NT2/D1 (cell line): ENCODE measurements around the gene DCP1B.

Experiments used
- DNase-seq: peaks from one replicate; pipeline ENCODE4 v3.0.0-alpha.2; 2011; ENCODE audit warnings: low read depth, low spot score
- H3K27me3 ChIP-seq: 2 replicates; pipeline ENCODE4 v1.6.0; 2011; ENCODE audit warnings: mild to moderate bottlenecking; ENCODE audit not compliant: insufficient read length, insufficient read depth
- H3K36me3 ChIP-seq: 2 replicates; pipeline ENCODE4 v1.6.1; 2011; ENCODE audit warnings: mild to moderate bottlenecking, low read length, mixed read lengths; ENCODE audit not compliant: insufficient read depth, insufficient read length
- H3K4me1 ChIP-seq: 2 replicates; pipeline ENCODE4 v1.5.1; 2011; ENCODE audit not compliant: insufficient read depth, insufficient read length
- H3K4me3 ChIP-seq: 2 replicates; pipeline ENCODE4 v1.5.1; 2011; ENCODE audit warnings: low read depth; ENCODE audit not compliant: insufficient read length
- H3K9ac ChIP-seq: 2 replicates; pipeline ENCODE4 v1.6.0; 2011; ENCODE audit warnings: low read depth; ENCODE audit not compliant: insufficient read length
- H3K9me3 ChIP-seq: 2 replicates; pipeline ENCODE4 v1.5.1; 2011; ENCODE audit warnings: mild to moderate bottlenecking, low read length; ENCODE audit not compliant: insufficient read depth
- SUZ12 ChIP-seq: IDR thresholded peaks from 2 replicates; pipeline ENCODE4 v1.6.1; 2011; ENCODE audit not compliant: insufficient read length, insufficient read depth; ENCODE audit errors: extremely low read depth
- YY1 ChIP-seq: IDR thresholded peaks from 2 replicates; pipeline ENCODE4 v1.6.1; 2011; ENCODE audit not compliant: insufficient read length, insufficient read depth
- ZNF274 ChIP-seq: IDR thresholded peaks from 2 replicates; pipeline ENCODE4 v1.6.1; 2011; ENCODE audit warnings: mild to moderate bottlenecking, low read depth, low read length

DCP1B gene

GRCh38 chr12:2003676-2004112, 563 bp downstream of the DCP1B start:
- Histone ChIP-seq H3K4me3 (peak overlapping the region; percentile 99), H3K4me1 (no peaks in the 10 kb centered on the region), H3K9me3 (no peaks in the 10 kb centered on the region), H3K27me3 (no peaks in the 10 kb centered on the region), H3K36me3 (peaks cover 3% of the 10 kb centered on the region), H3K9ac (peak overlapping the region; percentile 100)
- no peak for DNase-seq
- TF ChIP-seq SUZ12: no peak
- TF ChIP-seq ZNF274: no peak
- TF ChIP-seq YY1: no peak

- no peak overlapping the region for H3K9ac ChIP-seq
- DNase-seq: no peak
- H3K27me3 ChIP-seq: no peaks in the 10 kb centered on the region
- peaks cover 5% of the 10 kb centered on the region for H3K4me1 ChIP-seq
- no peaks in the 10 kb centered on the region for H3K9me3 ChIP-seq
- peaks cover 60% of the 10 kb centered on the region for H3K36me3 ChIP-seq
- TF ChIP-seq SUZ12 (no peak), YY1 (no peak), ZNF274 (no peak)
- H3K4me3 ChIP-seq: no peak overlapping the region
These were observed 8.9 kb downstream of the DCP1B start for GRCh38 chr12:1995205-1995896.

GRCh38 chr12:1994429-1995143, 9.7 kb downstream of the DCP1B start:
- no peak overlapping the region for H3K9ac ChIP-seq
- DNase-seq: peak; percentile 84
- TF ChIP-seq SUZ12: no peak
- TF ChIP-seq YY1: no peak
- no peak for TF ChIP-seq ZNF274
- H3K36me3 ChIP-seq: peaks cover 66% of the 10 kb centered on the region
- H3K27me3 ChIP-seq: no peaks in the 10 kb centered on the region
- H3K9me3 ChIP-seq: no peaks in the 10 kb centered on the region
- no peak overlapping the region for H3K4me3 ChIP-seq
- peaks cover 5% of the 10 kb centered on the region for H3K4me1 ChIP-seq

- DNase-seq: no peak
- TF ChIP-seq ZNF274 (no peak), SUZ12 (no peak), YY1 (no peak)
- Histone ChIP-seq H3K4me1 (peaks cover 5% of the 10 kb centered on the region), H3K9ac (no peak overlapping the region), H3K4me3 (no peak overlapping the region), H3K36me3 (peaks cover 70% of the 10 kb centered on the region), H3K9me3 (no peaks in the 10 kb centered on the region), H3K27me3 (no peaks in the 10 kb centered on the region)
These were observed 10.3 kb downstream of the DCP1B start for GRCh38 chr12:1993871-1994371.

GRCh38 chr12:1993341-1993740, 10.9 kb downstream of the DCP1B start:
- H3K4me1 ChIP-seq: peaks cover 5% of the 10 kb centered on the region
- TF ChIP-seq YY1: no peak
- no peak for TF ChIP-seq ZNF274
- TF ChIP-seq SUZ12: no peak
- peaks cover 74% of the 10 kb centered on the region for H3K36me3 ChIP-seq
- no peaks in the 10 kb centered on the region for H3K9me3 ChIP-seq
- H3K9ac ChIP-seq: no peak overlapping the region
- DNase-seq: no peak
- no peak overlapping the region for H3K4me3 ChIP-seq
- H3K27me3 ChIP-seq: no peaks in the 10 kb centered on the region

- no peaks in the 10 kb centered on the region for H3K27me3 ChIP-seq
- H3K9me3 ChIP-seq: no peaks in the 10 kb centered on the region
- no peak for DNase-seq
- peaks cover 76% of the 10 kb centered on the region for H3K36me3 ChIP-seq
- H3K4me1 ChIP-seq: peaks cover 5% of the 10 kb centered on the region
- no peak overlapping the region for H3K9ac ChIP-seq
- no peak for TF ChIP-seq YY1
- TF ChIP-seq SUZ12: no peak
- TF ChIP-seq ZNF274: no peak
- no peak overlapping the region for H3K4me3 ChIP-seq
These were observed 11.5 kb downstream of the DCP1B start for GRCh38 chr12:1992732-1993131.

- TF ChIP-seq SUZ12: no peak
- no peak for TF ChIP-seq ZNF274
- no peak for TF ChIP-seq YY1
- no peak for DNase-seq
- no peaks in the 10 kb centered on the region for H3K4me1 ChIP-seq
These were observed 15.1 kb downstream of the DCP1B start for GRCh38 chr12:1989111-1989510.

GRCh38 chr12:1984759-1985158, 19.5 kb downstream of the DCP1B start:
- no peaks in the 10 kb centered on the region for H3K27me3 ChIP-seq
- no peak for TF ChIP-seq ZNF274
- TF ChIP-seq YY1: no peak
- TF ChIP-seq SUZ12: no peak
- no peak overlapping the region for H3K9ac ChIP-seq
- DNase-seq: no peak
- peaks cover 46% of the 10 kb centered on the region for H3K36me3 ChIP-seq
- no peaks in the 10 kb centered on the region for H3K4me1 ChIP-seq
- no peak overlapping the region for H3K4me3 ChIP-seq
- peaks cover 21% of the 10 kb centered on the region for H3K9me3 ChIP-seq

More at GRCh38 chr12:1989111-1989510, 15.1 kb downstream of the DCP1B start:
- H3K9me3 ChIP-seq: peaks cover 21% of the 10 kb centered on the region
- no peak overlapping the region for H3K9ac ChIP-seq
- peaks cover 83% of the 10 kb centered on the region for H3K36me3 ChIP-seq
- H3K4me3 ChIP-seq: no peak overlapping the region
- no peaks in the 10 kb centered on the region for H3K27me3 ChIP-seq
